ENCODE results near the gene SLC39A11. TPM values are rescaled to one million over a fixed set of nuclear protein-coding genes. Genes with fewer than 3 reads are reported as not detected.

The SLC39A11 gene
- total and polyA plus RNA-seq, 2 of the 13 experiments (the other 11 are each of a cell fraction or from before 2014, with no cell fraction given): 17.2 to 31.5 TPM

DNA sequence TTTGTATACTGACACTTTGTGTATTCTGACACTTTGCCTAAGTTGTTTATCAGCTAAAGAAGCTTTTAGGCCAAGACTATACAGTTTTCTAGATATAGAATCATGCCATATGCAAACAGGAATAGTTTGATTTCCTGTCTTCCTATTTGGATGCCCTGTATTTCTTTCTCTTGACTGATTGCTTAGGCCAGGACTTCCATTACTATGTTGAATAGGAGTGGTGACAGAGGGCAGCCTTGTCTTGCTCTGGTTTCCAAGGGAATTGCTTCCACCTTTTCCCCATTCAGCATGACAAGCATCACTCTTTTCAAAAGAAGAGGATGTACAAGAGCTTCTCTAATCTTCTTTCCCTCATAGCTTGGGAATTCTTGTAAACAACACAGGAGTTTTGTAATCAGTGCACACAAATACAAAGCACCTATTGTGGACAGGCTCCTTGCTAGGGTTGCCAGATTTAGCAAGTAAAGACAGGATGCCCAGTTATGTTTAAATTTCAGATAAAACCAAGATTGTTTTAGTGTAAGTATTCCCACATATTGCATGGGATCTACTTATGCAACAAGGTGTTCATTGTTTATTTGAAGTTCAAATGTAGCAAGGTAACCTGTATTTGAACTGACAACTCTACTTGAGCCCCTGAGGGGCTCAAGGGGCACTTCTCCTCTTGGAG, 233.5 kb downstream of the SLC39A11 start (continued):
- TF ChIP-seq SKI (IDR thresholded peaks at IDR 0.05; ENCODE audit: partially characterized antibody): no peak
- peak; percentile 53; the same call in 1 of the 2 replicates for TF ChIP-seq SOX5 (CRISPR knock-in tag; IDR thresholded peaks at IDR 0.05; ENCODE audit: borderline replicate concordance)
- TF ChIP-seq ZNF432 (CRISPR knock-in tag; IDR thresholded peaks at IDR 0.05; ENCODE audit: borderline replicate concordance): no peak
- no peak for TF ChIP-seq ZNF180 (CRISPR knock-in tag; IDR thresholded peaks at IDR 0.05; ENCODE audit: borderline replicate concordance, low read depth)
- TF ChIP-seq, protein P1, sequence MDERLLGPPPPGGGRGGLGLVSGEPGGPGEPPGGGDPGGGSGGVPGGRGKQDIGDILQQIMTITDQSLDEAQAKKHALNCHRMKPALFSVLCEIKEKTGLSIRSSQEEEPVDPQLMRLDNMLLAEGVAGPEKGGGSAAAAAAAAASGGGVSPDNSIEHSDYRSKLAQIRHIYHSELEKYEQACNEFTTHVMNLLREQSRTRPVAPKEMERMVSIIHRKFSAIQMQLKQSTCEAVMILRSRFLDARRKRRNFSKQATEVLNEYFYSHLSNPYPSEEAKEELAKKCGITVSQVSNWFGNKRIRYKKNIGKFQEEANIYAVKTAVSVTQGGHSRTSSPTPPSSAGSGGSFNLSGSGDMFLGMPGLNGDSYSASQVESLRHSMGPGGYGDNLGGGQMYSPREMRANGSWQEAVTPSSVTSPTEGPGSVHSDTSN (CRISPR knock-in tag; IDR thresholded peaks at IDR 0.05): no peak
- TF ChIP-seq, protein P2, sequence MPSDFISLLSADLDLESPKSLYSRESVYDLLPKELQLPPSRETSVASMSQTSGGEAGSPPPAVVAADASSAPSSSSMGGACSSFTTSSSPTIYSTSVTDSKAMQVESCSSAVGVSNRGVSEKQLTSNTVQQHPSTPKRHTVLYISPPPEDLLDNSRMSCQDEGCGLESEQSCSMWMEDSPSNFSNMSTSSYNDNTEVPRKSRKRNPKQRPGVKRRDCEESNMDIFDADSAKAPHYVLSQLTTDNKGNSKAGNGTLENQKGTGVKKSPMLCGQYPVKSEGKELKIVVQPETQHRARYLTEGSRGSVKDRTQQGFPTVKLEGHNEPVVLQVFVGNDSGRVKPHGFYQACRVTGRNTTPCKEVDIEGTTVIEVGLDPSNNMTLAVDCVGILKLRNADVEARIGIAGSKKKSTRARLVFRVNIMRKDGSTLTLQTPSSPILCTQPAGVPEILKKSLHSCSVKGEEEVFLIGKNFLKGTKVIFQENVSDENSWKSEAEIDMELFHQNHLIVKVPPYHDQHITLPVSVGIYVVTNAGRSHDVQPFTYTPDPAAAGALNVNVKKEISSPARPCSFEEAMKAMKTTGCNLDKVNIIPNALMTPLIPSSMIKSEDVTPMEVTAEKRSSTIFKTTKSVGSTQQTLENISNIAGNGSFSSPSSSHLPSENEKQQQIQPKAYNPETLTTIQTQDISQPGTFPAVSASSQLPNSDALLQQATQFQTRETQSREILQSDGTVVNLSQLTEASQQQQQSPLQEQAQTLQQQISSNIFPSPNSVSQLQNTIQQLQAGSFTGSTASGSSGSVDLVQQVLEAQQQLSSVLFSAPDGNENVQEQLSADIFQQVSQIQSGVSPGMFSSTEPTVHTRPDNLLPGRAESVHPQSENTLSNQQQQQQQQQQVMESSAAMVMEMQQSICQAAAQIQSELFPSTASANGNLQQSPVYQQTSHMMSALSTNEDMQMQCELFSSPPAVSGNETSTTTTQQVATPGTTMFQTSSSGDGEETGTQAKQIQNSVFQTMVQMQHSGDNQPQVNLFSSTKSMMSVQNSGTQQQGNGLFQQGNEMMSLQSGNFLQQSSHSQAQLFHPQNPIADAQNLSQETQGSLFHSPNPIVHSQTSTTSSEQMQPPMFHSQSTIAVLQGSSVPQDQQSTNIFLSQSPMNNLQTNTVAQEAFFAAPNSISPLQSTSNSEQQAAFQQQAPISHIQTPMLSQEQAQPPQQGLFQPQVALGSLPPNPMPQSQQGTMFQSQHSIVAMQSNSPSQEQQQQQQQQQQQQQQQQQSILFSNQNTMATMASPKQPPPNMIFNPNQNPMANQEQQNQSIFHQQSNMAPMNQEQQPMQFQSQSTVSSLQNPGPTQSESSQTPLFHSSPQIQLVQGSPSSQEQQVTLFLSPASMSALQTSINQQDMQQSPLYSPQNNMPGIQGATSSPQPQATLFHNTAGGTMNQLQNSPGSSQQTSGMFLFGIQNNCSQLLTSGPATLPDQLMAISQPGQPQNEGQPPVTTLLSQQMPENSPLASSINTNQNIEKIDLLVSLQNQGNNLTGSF (CRISPR knock-in tag; IDR thresholded peaks at IDR 0.05): no peak
- TF ChIP-seq DMAP1 (CRISPR knock-in tag; IDR thresholded peaks at IDR 0.05): no peak
- TF ChIP-seq, protein P3, sequence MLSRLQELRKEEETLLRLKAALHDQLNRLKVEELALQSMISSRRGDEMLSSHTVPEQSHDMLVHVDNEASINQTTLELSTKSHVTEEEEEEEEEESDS (CRISPR knock-in tag; IDR thresholded peaks at IDR 0.05; ENCODE audit: borderline replicate concordance): no peak
- no peak for TF ChIP-seq SP1 (IDR thresholded peaks at IDR 0.05)
- no peak for TF ChIP-seq SP1 (CRISPR knock-in tag; IDR thresholded peaks at IDR 0.05)
- no peak for TF ChIP-seq ATF1 (CRISPR knock-in tag; IDR thresholded peaks at IDR 0.05)
- TF ChIP-seq, protein P4, sequence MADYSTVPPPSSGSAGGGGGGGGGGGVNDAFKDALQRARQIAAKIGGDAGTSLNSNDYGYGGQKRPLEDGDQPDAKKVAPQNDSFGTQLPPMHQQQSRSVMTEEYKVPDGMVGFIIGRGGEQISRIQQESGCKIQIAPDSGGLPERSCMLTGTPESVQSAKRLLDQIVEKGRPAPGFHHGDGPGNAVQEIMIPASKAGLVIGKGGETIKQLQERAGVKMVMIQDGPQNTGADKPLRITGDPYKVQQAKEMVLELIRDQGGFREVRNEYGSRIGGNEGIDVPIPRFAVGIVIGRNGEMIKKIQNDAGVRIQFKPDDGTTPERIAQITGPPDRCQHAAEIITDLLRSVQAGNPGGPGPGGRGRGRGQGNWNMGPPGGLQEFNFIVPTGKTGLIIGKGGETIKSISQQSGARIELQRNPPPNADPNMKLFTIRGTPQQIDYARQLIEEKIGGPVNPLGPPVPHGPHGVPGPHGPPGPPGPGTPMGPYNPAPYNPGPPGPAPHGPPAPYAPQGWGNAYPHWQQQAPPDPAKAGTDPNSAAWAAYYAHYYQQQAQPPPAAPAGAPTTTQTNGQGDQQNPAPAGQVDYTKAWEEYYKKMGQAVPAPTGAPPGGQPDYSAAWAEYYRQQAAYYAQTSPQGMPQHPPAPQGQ (CRISPR knock-in tag; IDR thresholded peaks at IDR 0.05; ENCODE audit: borderline replicate concordance): no peak
- no peak for TF ChIP-seq ZNF430 (CRISPR knock-in tag; IDR thresholded peaks at IDR 0.05)
- TF ChIP-seq, protein P5, sequence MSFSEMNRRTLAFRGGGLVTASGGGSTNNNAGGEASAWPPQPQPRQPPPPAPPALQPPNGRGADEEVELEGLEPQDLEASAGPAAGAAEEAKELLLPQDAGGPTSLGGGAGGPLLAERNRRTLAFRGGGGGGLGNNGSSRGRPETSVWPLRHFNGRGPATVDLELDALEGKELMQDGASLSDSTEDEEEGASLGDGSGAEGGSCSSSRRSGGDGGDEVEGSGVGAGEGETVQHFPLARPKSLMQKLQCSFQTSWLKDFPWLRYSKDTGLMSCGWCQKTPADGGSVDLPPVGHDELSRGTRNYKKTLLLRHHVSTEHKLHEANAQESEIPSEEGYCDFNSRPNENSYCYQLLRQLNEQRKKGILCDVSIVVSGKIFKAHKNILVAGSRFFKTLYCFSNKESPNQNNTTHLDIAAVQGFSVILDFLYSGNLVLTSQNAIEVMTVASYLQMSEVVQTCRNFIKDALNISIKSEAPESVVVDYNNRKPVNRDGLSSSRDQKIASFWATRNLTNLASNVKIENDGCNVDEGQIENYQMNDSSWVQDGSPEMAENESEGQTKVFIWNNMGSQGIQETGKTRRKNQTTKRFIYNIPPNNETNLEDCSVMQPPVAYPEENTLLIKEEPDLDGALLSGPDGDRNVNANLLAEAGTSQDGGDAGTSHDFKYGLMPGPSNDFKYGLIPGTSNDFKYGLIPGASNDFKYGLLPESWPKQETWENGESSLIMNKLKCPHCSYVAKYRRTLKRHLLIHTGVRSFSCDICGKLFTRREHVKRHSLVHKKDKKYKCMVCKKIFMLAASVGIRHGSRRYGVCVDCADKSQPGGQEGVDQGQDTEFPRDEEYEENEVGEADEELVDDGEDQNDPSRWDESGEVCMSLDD (CRISPR knock-in tag; IDR thresholded peaks at IDR 0.05; ENCODE audit: borderline replicate concordance): no peak
- TF ChIP-seq, protein P6, sequence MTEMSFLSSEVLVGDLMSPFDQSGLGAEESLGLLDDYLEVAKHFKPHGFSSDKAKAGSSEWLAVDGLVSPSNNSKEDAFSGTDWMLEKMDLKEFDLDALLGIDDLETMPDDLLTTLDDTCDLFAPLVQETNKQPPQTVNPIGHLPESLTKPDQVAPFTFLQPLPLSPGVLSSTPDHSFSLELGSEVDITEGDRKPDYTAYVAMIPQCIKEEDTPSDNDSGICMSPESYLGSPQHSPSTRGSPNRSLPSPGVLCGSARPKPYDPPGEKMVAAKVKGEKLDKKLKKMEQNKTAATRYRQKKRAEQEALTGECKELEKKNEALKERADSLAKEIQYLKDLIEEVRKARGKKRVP (CRISPR knock-in tag; IDR thresholded peaks at IDR 0.05): peak in 1 of 2 experiments; percentile 94; a peak in 2 of 4 replicates

All from HepG2 (cell line).